Adipocyte (in vitro differentiated cells): ENCODE results near the gene IKZF3.

Experiments
- DNase-seq: peaks from one replicate; pipeline ENCODE4 v3.0.0-alpha.2; 2015; ENCODE audit warnings: low read depth
- H3K27me3 ChIP-seq: replicated peaks from 2 replicates; pipeline ENCODE4 v1.7.0; 2013; ENCODE audit warnings: mild to moderate bottlenecking, low read length, moderate library complexity; ENCODE audit not compliant: control insufficient read depth, insufficient read depth
- H3K36me3 ChIP-seq: 2 replicates; pipeline ENCODE4 v1.7.0; 2013; ENCODE audit warnings: low read length, mild to moderate bottlenecking, moderate library complexity; ENCODE audit not compliant: control insufficient read depth, insufficient read depth, severe bottlenecking
- H3K4me1 ChIP-seq: 2 replicates; pipeline ENCODE4 v1.7.0; 2013; ENCODE audit warnings: mild to moderate bottlenecking, low read length, moderate library complexity; ENCODE audit not compliant: control insufficient read depth, insufficient read depth
- H3K4me3 ChIP-seq: 2 replicates; pipeline ENCODE4 v1.7.0; 2013; ENCODE audit warnings: mild to moderate bottlenecking, low read length, moderate library complexity
- H3K9ac ChIP-seq: 2 replicates; pipeline ENCODE4 v1.7.0; 2013; ENCODE audit warnings: mild to moderate bottlenecking, low read length, moderate library complexity
- H3K9me3 ChIP-seq: 2 replicates; pipeline ENCODE4 v1.7.0; 2013; ENCODE audit warnings: mild to moderate bottlenecking, low read length, moderate library complexity; ENCODE audit not compliant: control insufficient read depth

The IKZF3 gene

GRCh38 chr17:39812466-39812865 lies 51.6 kb downstream of the IKZF3 start:
- Histone ChIP-seq H3K9ac (no peak overlapping the region), H3K4me3 (no peak overlapping the region), H3K4me1 (no peaks in the 10 kb centered on the region), H3K27me3 (peaks cover 23% of the 10 kb centered on the region), H3K36me3 (no peaks in the 10 kb centered on the region), H3K9me3 (no peaks in the 10 kb centered on the region)
- DNase-seq = no peak

DNA sequence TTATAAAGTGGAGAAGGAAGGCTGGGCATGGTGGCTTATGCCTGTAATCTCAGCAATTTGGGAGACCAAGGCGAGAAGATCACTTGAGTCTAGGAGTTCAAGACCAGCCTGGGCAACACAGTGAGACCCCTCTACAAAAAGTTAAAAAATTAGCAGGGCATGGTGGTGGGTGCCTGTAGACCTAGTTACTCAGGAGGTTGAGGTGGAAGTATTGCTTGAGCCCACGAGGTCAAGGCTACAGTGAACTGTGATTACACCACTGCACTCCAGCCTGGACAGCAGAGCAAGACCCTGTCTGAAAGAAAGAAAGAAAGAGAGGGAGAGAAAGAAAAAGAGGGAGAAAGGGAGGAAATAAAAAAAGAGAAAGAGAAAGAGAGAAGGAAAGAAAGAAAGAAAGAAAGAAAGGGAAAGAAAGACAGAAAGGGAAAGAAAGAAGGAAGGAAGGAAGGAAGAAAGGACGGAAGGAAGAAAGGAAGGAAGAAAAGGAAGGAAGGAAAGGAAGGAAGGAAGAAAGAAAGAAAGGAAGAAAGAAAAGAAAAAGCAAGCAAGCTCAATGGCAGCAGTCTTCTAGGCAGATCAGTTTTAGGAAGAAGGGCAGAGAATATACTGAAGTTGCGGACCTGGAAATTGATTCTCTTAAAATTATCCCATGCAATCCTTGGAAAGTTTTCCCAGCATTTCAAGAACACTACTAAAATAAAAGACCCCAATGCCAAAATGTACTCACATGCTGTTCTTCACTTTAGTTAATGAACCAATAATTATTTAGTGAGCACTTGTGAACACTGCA lies 53.0 kb downstream of the IKZF3 start:
- Histone ChIP-seq H3K4me1 (no peaks in the 10 kb centered on the region), H3K4me3 (no peak overlapping the region), H3K36me3 (no peaks in the 10 kb centered on the region), H3K27me3 (peaks cover 33% of the 10 kb centered on the region), H3K9ac (no peak overlapping the region), H3K9me3 (no peaks in the 10 kb centered on the region)
- no peak for DNase-seq

- H3K9ac ChIP-seq = no peak overlapping the region
- no peak overlapping the region for H3K4me3 ChIP-seq
- no peaks in the 10 kb centered on the region for H3K36me3 ChIP-seq
- DNase-seq = no peak
- no peaks in the 10 kb centered on the region for H3K4me1 ChIP-seq
- H3K27me3 ChIP-seq = peaks cover 50% of the 10 kb centered on the region
- H3K9me3 ChIP-seq = no peaks in the 10 kb centered on the region
These were observed 54.9 kb downstream of the IKZF3 start for GRCh38 chr17:39809221-39809620.

DNA sequence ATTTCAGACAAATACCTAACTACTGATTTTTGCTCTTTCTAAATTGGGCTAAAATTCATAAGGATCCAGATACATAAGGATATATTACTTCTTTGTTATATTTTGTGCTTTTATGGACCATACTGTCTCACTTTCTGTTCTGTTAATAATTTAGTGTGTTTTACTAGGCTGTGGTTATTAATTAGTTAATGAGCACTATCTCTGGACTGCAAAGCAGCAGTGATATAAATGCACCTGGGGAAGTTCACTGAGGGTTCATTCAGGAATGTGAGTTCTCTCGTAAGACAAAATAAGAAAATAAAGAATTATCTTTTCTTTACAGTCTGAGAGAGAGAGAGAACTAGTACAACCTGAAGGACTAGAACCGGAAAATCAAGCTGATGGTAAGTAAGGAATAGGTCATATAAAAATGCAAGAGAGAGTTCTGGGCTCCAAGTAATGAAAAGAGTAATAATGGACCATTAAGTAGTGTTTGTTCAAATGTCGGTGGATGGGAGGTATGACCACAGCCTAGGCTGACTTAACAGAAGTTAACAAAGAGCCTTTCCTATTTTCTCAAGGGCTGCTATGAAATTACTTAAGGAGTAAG lies 55.6 kb downstream of the IKZF3 start:
- no peak for DNase-seq
- no peaks in the 10 kb centered on the region for H3K9me3 ChIP-seq
- H3K36me3 ChIP-seq = no peaks in the 10 kb centered on the region
- no peaks in the 10 kb centered on the region for H3K4me1 ChIP-seq
- no peak overlapping the region for H3K9ac ChIP-seq
- no peak overlapping the region for H3K4me3 ChIP-seq
- H3K27me3 ChIP-seq = peaks cover 44% of the 10 kb centered on the region

DNA sequence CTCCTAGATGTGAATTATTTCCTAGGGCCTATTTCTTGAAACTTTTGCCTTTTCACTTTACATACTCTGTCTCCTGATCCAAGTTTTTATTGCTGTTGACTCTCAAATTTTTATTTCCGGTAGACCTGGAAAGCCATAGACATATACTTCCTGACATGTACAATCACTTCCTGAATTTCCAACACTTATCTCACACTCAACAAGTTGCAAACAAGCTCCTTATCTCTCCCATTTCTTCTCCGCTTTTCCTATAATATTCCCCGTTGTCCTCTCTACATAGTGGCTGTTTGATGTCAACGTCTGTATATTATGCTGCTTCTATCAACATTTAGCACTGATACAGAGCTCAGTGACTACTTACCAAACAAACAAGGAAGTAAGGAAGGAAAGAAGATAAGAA lies 59.3 kb downstream of the IKZF3 start:
- Histone ChIP-seq H3K4me3 (no peak overlapping the region), H3K36me3 (no peaks in the 10 kb centered on the region), H3K4me1 (no peaks in the 10 kb centered on the region), H3K27me3 (peaks cover 48% of the 10 kb centered on the region), H3K9ac (no peak overlapping the region), H3K9me3 (no peaks in the 10 kb centered on the region)
- no peak for DNase-seq

DNA sequence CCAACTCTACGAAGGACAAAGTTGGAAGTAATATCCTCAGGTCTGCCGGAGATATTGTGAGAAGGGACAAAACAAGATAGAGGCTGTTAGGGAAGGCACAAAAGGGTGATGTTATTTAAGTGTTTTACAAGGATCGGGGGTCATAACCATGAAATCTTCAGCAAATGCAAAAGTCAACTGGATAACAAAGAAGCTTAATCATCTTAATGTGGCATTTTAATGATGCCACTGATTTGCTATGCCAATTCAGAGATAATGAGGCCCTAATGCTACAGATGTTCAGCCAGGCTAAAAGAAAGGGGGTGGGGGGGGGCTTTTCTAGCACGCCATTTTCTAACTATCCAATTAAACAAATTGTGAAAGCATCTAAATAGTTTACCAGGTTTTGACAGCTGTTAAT lies 63.1 kb downstream of the IKZF3 start:
- no peak overlapping the region for H3K4me3 ChIP-seq
- no peak for DNase-seq
- no peak overlapping the region for H3K9ac ChIP-seq
- no peaks in the 10 kb centered on the region for H3K9me3 ChIP-seq
- no peaks in the 10 kb centered on the region for H3K4me1 ChIP-seq
- H3K27me3 ChIP-seq = peaks cover 51% of the 10 kb centered on the region
- H3K36me3 ChIP-seq = no peaks in the 10 kb centered on the region

GRCh38 chr17:39800540-39800939 lies 63.6 kb downstream of the IKZF3 start:
- no peak for DNase-seq

DNA sequence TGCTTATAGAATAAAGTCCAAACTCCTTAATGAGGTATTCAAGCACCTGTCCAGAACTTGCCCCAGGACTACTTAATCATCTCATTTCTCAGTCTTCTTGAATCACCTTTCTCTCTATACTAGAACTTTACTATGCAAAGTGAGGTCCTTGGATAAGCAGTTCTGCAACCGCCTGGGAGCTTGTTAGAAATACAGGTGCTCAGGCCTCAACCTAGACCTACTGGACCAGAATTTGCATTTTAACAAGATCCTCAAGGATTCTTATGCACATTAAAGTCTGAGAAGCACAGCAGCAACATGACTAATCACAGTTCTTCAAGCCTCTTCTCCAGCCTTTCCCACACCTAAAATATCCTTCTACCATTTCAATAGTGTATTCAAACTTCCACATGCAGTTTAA lies 64.7 kb downstream of the IKZF3 start:
- Histone ChIP-seq H3K9ac (no peak overlapping the region), H3K36me3 (no peaks in the 10 kb centered on the region), H3K4me1 (no peaks in the 10 kb centered on the region), H3K9me3 (no peaks in the 10 kb centered on the region), H3K27me3 (peaks cover 45% of the 10 kb centered on the region), H3K4me3 (no peak overlapping the region)
- DNase-seq = no peak

More at GRCh38 chr17:39800540-39800939, 63.6 kb downstream of the IKZF3 start:
- H3K4me1 ChIP-seq = no peaks in the 10 kb centered on the region
- H3K4me3 ChIP-seq = no peak overlapping the region
- no peak overlapping the region for H3K9ac ChIP-seq
- H3K27me3 ChIP-seq = peaks cover 46% of the 10 kb centered on the region
- H3K36me3 ChIP-seq = no peaks in the 10 kb centered on the region
- H3K9me3 ChIP-seq = no peaks in the 10 kb centered on the region

GRCh38 chr17:39794249-39794970 lies 69.7 kb downstream of the IKZF3 start:
- no peak overlapping the region for H3K9ac ChIP-seq
- no peaks in the 10 kb centered on the region for H3K36me3 ChIP-seq
- no peaks in the 10 kb centered on the region for H3K4me1 ChIP-seq
- H3K27me3 ChIP-seq = peaks cover 52% of the 10 kb centered on the region
- H3K4me3 ChIP-seq = no peak overlapping the region
- no peak for DNase-seq
- no peaks in the 10 kb centered on the region for H3K9me3 ChIP-seq

- no peaks in the 10 kb centered on the region for H3K4me1 ChIP-seq
- H3K9me3 ChIP-seq = no peaks in the 10 kb centered on the region
- no peak overlapping the region for H3K4me3 ChIP-seq
- H3K9ac ChIP-seq = no peak overlapping the region
- peaks cover 45% of the 10 kb centered on the region for H3K27me3 ChIP-seq
- H3K36me3 ChIP-seq = no peaks in the 10 kb centered on the region
- no peak for DNase-seq
These were observed 70.7 kb downstream of the IKZF3 start for GRCh38 chr17:39793301-39793872.

GRCh38 chr17:39792526-39793221 lies 71.4 kb downstream of the IKZF3 start:
- no peaks in the 10 kb centered on the region for H3K36me3 ChIP-seq
- DNase-seq = no peak
- H3K9me3 ChIP-seq = no peaks in the 10 kb centered on the region
- no peak overlapping the region for H3K9ac ChIP-seq
- no peaks in the 10 kb centered on the region for H3K4me1 ChIP-seq
- H3K27me3 ChIP-seq = peaks cover 52% of the 10 kb centered on the region
- no peak overlapping the region for H3K4me3 ChIP-seq
